ENCODE data around the gene CACNA1E.
A peak's percentile ranks its signal among the peaks of the same experiment; 100 is the strongest.

CACNA1E gene

DNA sequence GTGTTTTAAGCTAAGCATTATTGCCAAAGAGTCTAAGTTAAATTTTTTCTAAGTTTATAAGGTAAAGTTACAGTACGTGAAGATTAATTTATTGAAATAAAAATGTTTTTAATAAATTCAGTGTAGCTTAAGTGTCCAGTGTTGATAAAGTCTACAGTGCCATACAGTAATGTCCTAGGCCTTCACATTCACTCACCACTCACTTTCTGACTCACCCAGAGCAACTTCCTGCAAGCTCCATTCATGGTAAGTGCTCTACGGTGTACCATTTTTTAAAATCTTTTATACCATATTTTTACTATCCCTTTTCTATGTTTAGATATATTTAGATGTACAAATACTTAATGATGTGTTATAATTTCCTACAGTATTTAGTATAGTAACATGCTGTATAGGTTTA lies 173.2 kb downstream of the CACNA1E start:
- no peak for DNase-seq (ENCODE audit: low read depth)
- no peak overlapping the region for H3K4me3 ChIP-seq (ENCODE audit: low read depth, low read length)
- TF ChIP-seq, protein P1, sequence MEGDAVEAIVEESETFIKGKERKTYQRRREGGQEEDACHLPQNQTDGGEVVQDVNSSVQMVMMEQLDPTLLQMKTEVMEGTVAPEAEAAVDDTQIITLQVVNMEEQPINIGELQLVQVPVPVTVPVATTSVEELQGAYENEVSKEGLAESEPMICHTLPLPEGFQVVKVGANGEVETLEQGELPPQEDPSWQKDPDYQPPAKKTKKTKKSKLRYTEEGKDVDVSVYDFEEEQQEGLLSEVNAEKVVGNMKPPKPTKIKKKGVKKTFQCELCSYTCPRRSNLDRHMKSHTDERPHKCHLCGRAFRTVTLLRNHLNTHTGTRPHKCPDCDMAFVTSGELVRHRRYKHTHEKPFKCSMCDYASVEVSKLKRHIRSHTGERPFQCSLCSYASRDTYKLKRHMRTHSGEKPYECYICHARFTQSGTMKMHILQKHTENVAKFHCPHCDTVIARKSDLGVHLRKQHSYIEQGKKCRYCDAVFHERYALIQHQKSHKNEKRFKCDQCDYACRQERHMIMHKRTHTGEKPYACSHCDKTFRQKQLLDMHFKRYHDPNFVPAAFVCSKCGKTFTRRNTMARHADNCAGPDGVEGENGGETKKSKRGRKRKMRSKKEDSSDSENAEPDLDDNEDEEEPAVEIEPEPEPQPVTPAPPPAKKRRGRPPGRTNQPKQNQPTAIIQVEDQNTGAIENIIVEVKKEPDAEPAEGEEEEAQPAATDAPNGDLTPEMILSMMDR (IDR thresholded peaks at IDR 0.05; ENCODE audit: low read depth, low read length): no peak
- TF ChIP-seq POLR2A (IDR thresholded peaks at IDR 0.05; ENCODE audit: extremely low read depth, insufficient read length): no peak
- TF ChIP-seq, protein P2, sequence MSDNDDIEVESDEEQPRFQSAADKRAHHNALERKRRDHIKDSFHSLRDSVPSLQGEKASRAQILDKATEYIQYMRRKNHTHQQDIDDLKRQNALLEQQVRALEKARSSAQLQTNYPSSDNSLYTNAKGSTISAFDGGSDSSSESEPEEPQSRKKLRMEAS (IDR thresholded peaks at IDR 0.05; ENCODE audit: low read depth, low read length): no peak
- TF ChIP-seq MYC (IDR thresholded peaks at IDR 0.05; ENCODE audit: low read depth, low read length): no peak

DNA sequence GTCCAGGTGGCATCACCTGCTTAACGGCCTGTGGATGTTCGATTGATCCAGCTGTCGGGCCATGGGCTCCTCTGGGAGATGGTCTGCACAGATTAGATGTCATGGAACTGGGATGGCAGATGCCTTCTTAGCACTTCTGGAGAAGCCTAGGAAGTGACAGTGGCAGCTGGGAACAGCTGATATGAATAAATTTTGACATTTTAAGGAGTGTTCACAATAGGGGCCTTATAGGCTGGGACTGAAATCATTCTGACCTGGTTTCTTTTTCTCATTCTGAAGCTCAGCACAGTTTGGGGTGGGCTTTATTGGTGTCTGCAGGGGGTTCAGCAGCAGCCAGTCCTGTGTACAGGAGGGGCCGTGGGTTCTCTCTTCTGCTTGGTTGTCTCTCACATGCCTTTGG lies 175.3 kb downstream of the CACNA1E start:
- DNase-seq (ENCODE audit: low read depth): no peak
- TF ChIP-seq, protein P2 (IDR thresholded peaks at IDR 0.05; ENCODE audit: low read depth, low read length): no peak
- TF ChIP-seq MYC (IDR thresholded peaks at IDR 0.05; ENCODE audit: low read depth, low read length): no peak
- TF ChIP-seq, protein P1 (IDR thresholded peaks at IDR 0.05; ENCODE audit: low read depth, low read length): no peak
- no peak overlapping the region for H3K4me3 ChIP-seq (ENCODE audit: low read depth, low read length)

DNA sequence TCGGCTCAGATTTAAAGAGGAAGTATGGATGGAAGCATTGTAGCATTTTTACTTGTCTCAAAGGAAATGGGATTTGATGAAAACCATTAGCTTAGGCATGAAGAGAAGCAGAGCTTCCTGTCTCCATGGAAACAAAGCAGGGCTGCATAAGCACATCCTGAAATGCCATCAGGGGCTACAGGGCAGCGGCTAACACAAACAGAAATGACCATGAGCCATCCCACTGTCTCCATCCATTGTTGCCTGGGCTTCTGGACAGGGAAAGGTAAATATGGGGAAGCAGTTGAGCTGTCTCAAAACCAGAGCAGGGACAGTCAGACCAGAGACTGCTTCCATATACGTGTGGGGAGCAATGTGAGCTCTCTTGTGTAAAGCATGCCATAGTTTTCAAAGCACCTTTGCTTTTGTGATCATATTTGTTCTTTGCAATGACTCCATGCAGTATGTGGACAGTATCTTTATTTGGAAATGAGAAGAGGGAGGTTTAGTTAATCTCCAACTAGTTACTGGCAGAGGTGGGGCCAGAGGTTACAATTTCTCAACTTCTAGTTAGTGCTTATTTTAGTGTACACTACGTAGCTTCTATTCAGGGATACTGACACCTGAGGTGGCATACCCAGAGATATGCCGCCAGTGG lies 176.1 kb downstream of the CACNA1E start:
- H3K4me3 ChIP-seq (ENCODE audit: low read depth, low read length): no peak overlapping the region
- TF ChIP-seq MYC (IDR thresholded peaks at IDR 0.05; ENCODE audit: low read depth, low read length) (no peak), POLR2A (IDR thresholded peaks at IDR 0.05; ENCODE audit: extremely low read depth, insufficient read length) (no peak)
- TF ChIP-seq, protein P2 (IDR thresholded peaks at IDR 0.05; ENCODE audit: low read depth, low read length): no peak
- TF ChIP-seq, protein P1 (IDR thresholded peaks at IDR 0.05; ENCODE audit: low read depth, low read length): no peak
- no peak for DNase-seq (ENCODE audit: low read depth)

DNA sequence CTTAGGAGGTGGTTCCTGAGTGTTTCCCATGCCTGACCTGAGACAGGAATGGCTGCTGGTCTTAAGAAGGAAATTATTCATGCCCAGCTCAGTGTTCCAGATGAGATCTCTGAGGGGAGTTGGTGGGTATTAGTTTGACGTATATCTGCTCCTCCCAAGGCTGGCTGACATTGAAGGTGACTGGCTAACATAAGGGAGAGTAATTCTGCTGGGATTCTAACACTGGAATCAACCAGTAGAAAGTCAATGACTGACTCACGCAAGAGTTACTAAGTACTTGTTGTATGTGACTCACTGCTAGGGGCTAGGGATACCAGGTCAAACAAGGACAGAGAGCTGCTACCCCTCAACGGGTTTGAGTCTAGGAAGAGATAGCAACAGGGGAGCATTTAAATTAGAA lies 177.3 kb downstream of the CACNA1E start:
- no peak overlapping the region for H3K4me3 ChIP-seq (ENCODE audit: low read depth, low read length)
- no peak for DNase-seq (ENCODE audit: low read depth)
- TF ChIP-seq, protein P2 (IDR thresholded peaks at IDR 0.05; ENCODE audit: low read depth, low read length): no peak
- TF ChIP-seq, protein P1 (IDR thresholded peaks at IDR 0.05; ENCODE audit: low read depth, low read length): no peak
- no peak for TF ChIP-seq POLR2A (IDR thresholded peaks at IDR 0.05; ENCODE audit: extremely low read depth, insufficient read length)
- no peak for TF ChIP-seq MYC (IDR thresholded peaks at IDR 0.05; ENCODE audit: low read depth, low read length)

DNA sequence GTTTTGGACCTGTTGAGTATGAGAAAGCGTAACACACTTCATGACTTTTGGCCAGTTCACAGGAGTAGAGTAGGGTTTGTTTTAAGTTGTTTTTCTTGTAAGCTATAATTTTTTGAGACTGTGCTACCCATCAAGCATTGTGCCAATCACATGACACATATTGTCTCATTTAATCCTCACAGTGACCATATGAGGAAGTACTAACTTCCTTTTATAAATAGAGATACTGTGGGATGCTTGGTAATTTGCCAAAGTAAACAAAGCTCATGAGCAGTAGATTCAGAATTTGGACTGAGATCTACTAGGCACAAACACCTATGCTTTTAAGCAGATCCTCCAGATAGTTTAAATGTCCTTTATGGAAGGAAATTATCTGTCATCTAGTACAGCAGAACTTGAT lies 178.3 kb downstream of the CACNA1E start:
- no peak overlapping the region for H3K4me3 ChIP-seq (ENCODE audit: low read depth, low read length)
- TF ChIP-seq, protein P1 (IDR thresholded peaks at IDR 0.05; ENCODE audit: low read depth, low read length): no peak
- TF ChIP-seq MYC (IDR thresholded peaks at IDR 0.05; ENCODE audit: low read depth, low read length): no peak
- TF ChIP-seq, protein P2 (IDR thresholded peaks at IDR 0.05; ENCODE audit: low read depth, low read length): no peak
- peak; percentile 16 for DNase-seq (ENCODE audit: low read depth)
